ENCODE data around the gene ACTN3. TPM values are rescaled to one million over a fixed set of nuclear protein-coding genes. Genes with fewer than 3 reads are reported as not detected.

ACTN3 gene
- total RNA-seq = 0.07 TPM in 2 replicates

DNA sequence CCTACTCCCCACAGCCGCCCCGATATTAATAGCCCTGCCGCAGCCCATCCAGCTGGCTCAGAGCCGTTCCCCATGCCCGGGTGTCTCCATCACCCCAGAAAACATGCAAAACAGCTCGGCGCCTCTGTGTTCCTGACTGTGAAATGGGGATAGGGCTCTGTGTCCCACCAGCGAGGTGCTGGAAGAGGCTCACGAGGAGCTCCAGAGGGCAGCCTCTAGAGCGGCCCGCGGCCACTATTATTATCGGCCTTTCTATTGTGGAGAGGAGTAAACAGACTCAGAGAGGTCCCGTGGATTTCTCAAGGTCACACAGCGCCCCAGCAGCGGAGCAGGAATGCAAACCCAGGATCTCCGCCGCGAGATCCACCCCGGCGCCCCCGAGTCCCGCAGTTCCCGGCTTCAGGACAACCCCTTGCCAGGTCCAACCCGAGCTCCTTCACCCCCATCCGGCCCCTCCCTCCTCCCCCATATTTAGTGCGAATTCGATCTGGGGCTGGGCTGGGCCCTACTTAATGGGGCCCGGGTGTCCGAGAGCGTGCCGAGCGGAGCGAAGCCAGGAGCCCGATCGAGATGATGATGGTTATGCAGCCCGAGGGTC, at the start of gene ACTN3:
Gene ACTN3, plus strand, starts transcription at position 536 of the 598 bp plus-strand sequence. Its CDS starts 35 bp downstream, at position 571.
- Mint-ChIP-seq H3K4me3 (peak within 1 kb of the TSS; percentile 89), H3K27ac (peak within 1 kb of the TSS; percentile 79), H3K36me3 (ENCODE audit: low read depth) (peaks cover 16% of the 10 kb centered on the region), H3K4me1 (peaks cover 17% of the 10 kb centered on the region), H3K27me3 (peaks cover 13% of the 10 kb centered on the region), H3K9me3 (no peaks in the 10 kb centered on the region)
- intact Hi-C loops (cut with micrococcal nuclease) = loop anchor here (1.0 to 2.0 kb wide), 4 partner anchors 36 to 132 kb away; partner anchors contain the start of genes BBS1, CCDC87, CCS and DPP3
- no peak for DNase-seq

DNA sequence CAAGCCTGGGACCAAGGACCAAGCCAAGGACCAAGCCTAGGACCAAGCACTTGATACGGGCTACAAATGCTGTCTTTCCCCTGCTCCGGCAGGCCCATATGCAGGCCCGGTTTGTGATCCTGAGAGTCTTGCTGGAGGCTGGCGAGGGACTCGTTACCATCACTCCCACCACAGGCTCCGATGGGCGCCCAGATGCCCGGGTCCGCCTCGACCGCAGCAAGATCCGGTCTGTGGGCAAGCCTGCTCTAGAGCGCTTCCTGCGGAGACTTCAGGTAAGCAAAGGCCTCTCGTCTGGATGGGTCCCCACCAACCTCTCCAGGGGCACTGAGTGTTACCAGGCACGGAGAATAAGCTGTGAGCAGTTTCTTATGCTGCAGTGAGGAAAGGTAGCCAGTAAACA, 49.5 kb upstream of the ACTN3 start:
- H3K27me3 Mint-ChIP-seq = no peaks in the 10 kb centered on the region
- peaks cover 22% of the 10 kb centered on the region for H3K36me3 Mint-ChIP-seq (ENCODE audit: low read depth)
- no peak overlapping the region for H3K27ac Mint-ChIP-seq
- no peaks in the 10 kb centered on the region for H3K4me1 Mint-ChIP-seq
- intact Hi-C loops (cut with micrococcal nuclease) = no loop called here
- H3K9me3 Mint-ChIP-seq = no peaks in the 10 kb centered on the region
- no peak overlapping the region for H3K4me3 Mint-ChIP-seq
- no peak for DNase-seq

DNA sequence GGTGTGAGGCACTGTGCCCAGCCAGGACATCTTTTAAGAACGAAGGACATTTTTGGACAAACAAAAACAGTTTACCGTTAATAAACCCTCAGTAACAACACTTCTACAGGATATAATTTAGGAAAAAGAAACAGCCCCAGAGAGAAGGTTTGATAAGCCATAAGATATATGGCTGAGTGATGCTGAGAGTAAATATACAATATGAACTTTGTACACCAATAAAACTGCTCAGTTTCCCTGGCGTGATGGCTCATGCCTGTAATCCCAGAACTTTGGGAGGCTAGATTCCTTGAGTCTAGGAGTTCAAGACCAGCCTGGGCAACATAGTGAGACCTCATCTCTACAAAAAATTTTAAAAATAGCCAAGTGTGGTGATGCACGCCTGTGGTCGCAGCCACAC, 48.2 kb upstream of the ACTN3 start:
- Mint-ChIP-seq H3K36me3 (ENCODE audit: low read depth) (peaks cover 20% of the 10 kb centered on the region), H3K4me3 (no peak overlapping the region), H3K4me1 (no peaks in the 10 kb centered on the region), H3K27me3 (no peaks in the 10 kb centered on the region), H3K27ac (no peak overlapping the region), H3K9me3 (no peaks in the 10 kb centered on the region)
- DNase-seq = no peak
- intact Hi-C loops (cut with micrococcal nuclease) = no loop called here

DNA sequence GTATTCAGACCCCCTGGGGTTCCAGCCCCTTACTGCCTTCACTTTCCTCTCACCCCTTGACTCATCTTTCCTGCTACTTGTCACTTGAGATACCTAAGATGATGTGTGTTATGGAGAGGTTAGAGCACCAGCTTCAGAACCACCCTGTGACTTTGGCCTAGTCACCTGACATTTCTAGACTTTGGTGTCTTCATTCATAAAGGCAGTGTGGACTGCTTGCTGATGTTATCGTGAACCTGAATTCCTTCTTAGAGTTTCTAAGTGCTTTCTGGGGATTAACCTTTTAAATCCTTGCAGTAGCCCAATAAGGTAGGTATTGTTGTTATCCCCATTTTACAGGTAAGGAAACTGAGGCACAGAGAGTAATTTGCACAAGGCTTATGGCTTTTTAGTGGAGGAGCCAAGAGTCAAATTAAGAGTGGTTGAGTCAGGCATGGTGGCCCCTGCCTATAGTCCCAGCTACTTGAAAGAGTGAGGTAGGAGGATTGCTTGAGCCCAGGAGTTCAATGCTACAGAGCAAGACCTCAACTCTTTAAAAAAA, 41.4 kb upstream of the ACTN3 start:
- DNase-seq = no peak
- Mint-ChIP-seq H3K36me3 (ENCODE audit: low read depth) (peaks cover 23% of the 10 kb centered on the region), H3K4me3 (no peak overlapping the region), H3K4me1 (peaks cover 6% of the 10 kb centered on the region), H3K9me3 (no peaks in the 10 kb centered on the region), H3K27ac (no peak overlapping the region), H3K27me3 (no peaks in the 10 kb centered on the region)
- intact Hi-C loops (cut with micrococcal nuclease) = no loop called here

- H3K4me1 Mint-ChIP-seq = peaks cover 17% of the 10 kb centered on the region
- no peak overlapping the region for H3K4me3 Mint-ChIP-seq
- H3K9me3 Mint-ChIP-seq = no peaks in the 10 kb centered on the region
- DNase-seq = no peak
- peaks cover 18% of the 10 kb centered on the region for H3K36me3 Mint-ChIP-seq (ENCODE audit: low read depth)
- intact Hi-C loops (cut with micrococcal nuclease) = no loop called here
- peak overlapping the region; percentile 52 for H3K27ac Mint-ChIP-seq
- no peaks in the 10 kb centered on the region for H3K27me3 Mint-ChIP-seq
Measured at GRCh38 chr11:66509131-66509561, 37.6 kb upstream of the ACTN3 start.

DNA sequence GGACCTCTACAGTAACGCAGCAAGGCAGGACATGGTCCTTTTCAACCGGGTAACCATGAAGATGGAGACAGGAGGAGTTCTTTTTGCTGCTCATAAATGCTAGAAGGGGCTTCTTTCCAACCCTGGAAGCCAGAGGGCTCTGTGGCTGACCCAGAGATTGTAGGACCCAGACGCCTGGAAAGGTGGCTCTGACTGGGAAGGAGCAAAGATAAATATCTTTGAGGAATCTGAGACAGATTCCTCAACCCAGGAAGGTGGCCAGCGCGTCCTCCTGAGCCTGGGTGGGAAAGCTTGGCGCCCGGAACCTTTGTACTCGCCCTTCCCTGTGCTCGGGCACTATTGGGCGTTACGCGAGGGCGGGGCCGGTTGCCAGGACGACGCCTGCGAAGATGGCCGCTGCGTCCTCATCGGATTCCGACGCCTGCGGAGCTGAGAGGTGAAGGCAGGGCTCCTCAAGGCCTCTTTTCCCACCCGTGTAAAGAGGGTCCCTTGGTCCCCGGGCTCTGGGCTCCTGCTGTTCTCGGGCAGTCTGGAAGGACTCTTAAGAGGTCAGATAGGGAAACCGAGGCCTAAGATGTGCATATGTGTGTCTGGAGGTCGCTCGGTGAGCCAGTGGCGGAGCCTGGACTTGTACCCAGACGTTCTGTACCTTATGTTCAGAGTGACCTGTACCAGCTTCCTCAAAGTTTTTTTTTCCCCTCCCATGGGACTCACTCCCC, 36.3 kb upstream of the ACTN3 start, which contains the start of gene BBS1:
Gene BBS1, plus strand, starts transcription at position 365 of the 719 bp plus-strand sequence. Its CDS starts 25 bp downstream, at position 390.
- Mint-ChIP-seq H3K36me3 (ENCODE audit: low read depth) (peaks cover 15% of the 10 kb centered on the region), H3K4me1 (peaks cover 17% of the 10 kb centered on the region), H3K9me3 (no peaks in the 10 kb centered on the region), H3K27ac (peak within 1 kb of the TSS; percentile 67), H3K4me3 (peak within 1 kb of the TSS; percentile 91), H3K27me3 (no peaks in the 10 kb centered on the region)
- intact Hi-C loops (cut with micrococcal nuclease) = loop anchor here (1.0 kb wide), 1 partner anchor 36 kb away; the partner anchor contains the start of genes ACTN3 and ZDHHC24
- peak; percentile 95 for DNase-seq

GRCh38 chr11:66510990-66511339, 35.7 kb upstream of the ACTN3 start:
- Mint-ChIP-seq H3K4me1 (peaks cover 17% of the 10 kb centered on the region), H3K27me3 (no peaks in the 10 kb centered on the region), H3K27ac (peak overlapping the region; percentile 67), H3K36me3 (ENCODE audit: low read depth) (peaks cover 14% of the 10 kb centered on the region), H3K9me3 (no peaks in the 10 kb centered on the region), H3K4me3 (peak overlapping the region; percentile 91)
- DNase-seq = no peak
- intact Hi-C loops (cut with micrococcal nuclease) = loop anchor here (1.0 kb wide), 1 partner anchor 35 kb away; the partner anchor contains the start of genes ACTN3 and ZDHHC24

- H3K4me3 Mint-ChIP-seq = no peak overlapping the region
- peaks cover 20% of the 10 kb centered on the region for H3K36me3 Mint-ChIP-seq (ENCODE audit: low read depth)
- H3K9me3 Mint-ChIP-seq = no peaks in the 10 kb centered on the region
- DNase-seq = no peak
- peaks cover 3% of the 10 kb centered on the region for H3K4me1 Mint-ChIP-seq
- no peak overlapping the region for H3K27ac Mint-ChIP-seq
- intact Hi-C loops (cut with micrococcal nuclease) = no loop called here
- no peaks in the 10 kb centered on the region for H3K27me3 Mint-ChIP-seq
Measured at GRCh38 chr11:66523611-66524010, 23.1 kb upstream of the ACTN3 start.

GRCh38 chr11:66524304-66525040, 22.2 kb upstream of the ACTN3 start:
- no peaks in the 10 kb centered on the region for H3K27me3 Mint-ChIP-seq
- H3K9me3 Mint-ChIP-seq = no peaks in the 10 kb centered on the region
- no peak for DNase-seq
- peaks cover 3% of the 10 kb centered on the region for H3K4me1 Mint-ChIP-seq
- H3K4me3 Mint-ChIP-seq = no peak overlapping the region
- peaks cover 20% of the 10 kb centered on the region for H3K36me3 Mint-ChIP-seq (ENCODE audit: low read depth)
- H3K27ac Mint-ChIP-seq = no peak overlapping the region
- intact Hi-C loops (cut with micrococcal nuclease) = no loop called here

- H3K36me3 Mint-ChIP-seq (ENCODE audit: low read depth) = peaks cover 3% of the 10 kb centered on the region
- DNase-seq = no peak
- no peaks in the 10 kb centered on the region for H3K27me3 Mint-ChIP-seq
- no peak overlapping the region for H3K27ac Mint-ChIP-seq
- intact Hi-C loops (cut with micrococcal nuclease) = no loop called here
- no peak overlapping the region for H3K4me3 Mint-ChIP-seq
- peaks cover 6% of the 10 kb centered on the region for H3K4me1 Mint-ChIP-seq
- H3K9me3 Mint-ChIP-seq = no peaks in the 10 kb centered on the region
Measured at GRCh38 chr11:66529069-66529468, 17.6 kb upstream of the ACTN3 start.

GRCh38 chr11:66529655-66530054, 17.0 kb upstream of the ACTN3 start:
- no peak overlapping the region for H3K27ac Mint-ChIP-seq
- H3K9me3 Mint-ChIP-seq = no peaks in the 10 kb centered on the region
- intact Hi-C loops (cut with micrococcal nuclease) = no loop called here
- no peak for DNase-seq
- H3K36me3 Mint-ChIP-seq (ENCODE audit: low read depth) = peaks cover 3% of the 10 kb centered on the region
- no peaks in the 10 kb centered on the region for H3K27me3 Mint-ChIP-seq
- H3K4me1 Mint-ChIP-seq = peaks cover 6% of the 10 kb centered on the region
- no peak overlapping the region for H3K4me3 Mint-ChIP-seq

- DNase-seq = no peak
- Mint-ChIP-seq H3K36me3 (ENCODE audit: low read depth) (peaks cover 9% of the 10 kb centered on the region), H3K27me3 (no peaks in the 10 kb centered on the region), H3K4me1 (peaks cover 3% of the 10 kb centered on the region), H3K27ac (no peak overlapping the region), H3K4me3 (no peak overlapping the region), H3K9me3 (no peaks in the 10 kb centered on the region)
- intact Hi-C loops (cut with micrococcal nuclease) = no loop called here
Measured at GRCh38 chr11:66530927-66531709, 15.6 kb upstream of the ACTN3 start.

DNA sequence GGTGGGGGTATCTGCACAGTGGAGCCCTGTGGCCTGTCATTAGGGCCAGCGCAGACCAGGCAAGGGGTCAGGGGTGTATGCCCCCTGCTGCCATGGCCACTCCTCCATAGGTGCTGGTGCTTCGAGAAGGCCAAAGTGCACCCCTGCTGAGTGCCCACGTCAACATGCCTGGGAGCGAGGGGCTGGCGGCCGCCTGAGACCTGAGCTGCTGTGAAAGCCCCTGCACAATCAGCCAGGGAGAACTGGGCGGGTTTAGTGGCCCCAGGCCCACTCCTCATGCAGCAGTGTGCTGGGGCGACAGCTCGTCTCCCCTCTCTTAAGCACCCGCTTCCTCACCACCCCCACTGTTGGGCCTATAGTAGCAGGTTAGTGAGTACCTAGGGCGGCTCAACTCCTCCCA, 14.9 kb upstream of the ACTN3 start:
- no peaks in the 10 kb centered on the region for H3K27me3 Mint-ChIP-seq
- H3K4me3 Mint-ChIP-seq = no peak overlapping the region
- peaks cover 3% of the 10 kb centered on the region for H3K4me1 Mint-ChIP-seq
- no peak for DNase-seq
- no peaks in the 10 kb centered on the region for H3K9me3 Mint-ChIP-seq
- intact Hi-C loops (cut with micrococcal nuclease) = no loop called here
- no peak overlapping the region for H3K27ac Mint-ChIP-seq
- H3K36me3 Mint-ChIP-seq (ENCODE audit: low read depth) = peaks cover 11% of the 10 kb centered on the region

All from activated CD4-positive, alpha-beta T cell treated with anti-CD3 and anti-CD28 coated beads, Interleukin-2, amount 10 ng/mL, durations not matched to agents 24 days and 14 days (primary cell).